Measurements from ENCODE around the gene TBXT.

The TBXT gene

DNA sequence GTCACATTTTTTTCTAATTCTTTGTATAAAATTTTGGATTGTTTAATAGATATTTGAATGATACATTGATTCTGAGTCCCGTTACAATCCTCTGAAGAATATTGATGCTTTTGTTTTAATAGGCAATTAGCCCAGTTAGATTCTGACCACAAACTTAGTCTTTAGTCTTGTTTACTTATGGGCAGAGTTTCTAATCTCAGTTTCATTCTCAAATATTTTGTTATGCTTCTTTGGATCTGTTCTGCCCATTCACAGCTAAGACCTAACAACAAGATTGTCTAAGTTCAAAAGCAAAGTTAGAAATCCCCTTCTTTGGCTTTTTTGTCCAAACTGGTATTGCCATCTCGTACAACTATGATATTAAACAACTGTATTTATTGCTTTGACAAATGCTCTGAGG, 58.0 kb downstream of the TBXT start:
- DNase-seq: no peak
